IMR-90 (cell line): Measurements from ENCODE around the gene RNU6-7. TPM values are rescaled to one million over a fixed set of nuclear protein-coding genes. Genes with fewer than 3 reads are reported as not detected.

Experiments
- ATAC-seq: fragments of 200-7000 bp; cut with Tn5 transposase; 2 replicates; pipeline ENCODE4 v1.9.1; 2020; ENCODE audit warnings: low read depth, mild to moderate bottlenecking, moderate library complexity
- BruUV-seq: library from RNA; stranded (reverse); fragments of 400-500 nt; replicated peaks from 2 replicates; lab custom pipeline; 2021; lab: Mats Ljungman, UMichigan
- CTCF ChIA-PET: fragments of 300-600 bp; formaldehyde crosslinking; extraction: SDS; loops from one replicate; lab custom pipeline; 2021; ENCODE audit warnings: antibody characterized with exemption; lab: Yijun Ruan, JAX
- POLR2A ChIA-PET: fragments of 300-600 bp; sonication (Branson Sonifier 250); formaldehyde crosslinking; loops from one replicate; lab custom pipeline; 2022; ENCODE audit warnings: antibody characterized with exemption; ENCODE audit not compliant: unreplicated experiment; lab: Charles Lee
- DNase-seq: peaks from one replicate; pipeline ENCODE4 v3.0.0; 2013
- H2AFZ ChIP-seq: replicated peaks from 2 replicates; pipeline ENCODE3; 2013; ENCODE audit warnings: low read length, mild to moderate bottlenecking; ENCODE audit not compliant: poor library complexity
- H2AK5ac ChIP-seq: 2 replicates; pipeline ENCODE4 v1.6.1; 2013; ENCODE audit warnings: low read depth, low read length, inconsistent platforms
- H2AK9ac ChIP-seq: replicated peaks from 2 replicates; pipeline ENCODE3; 2013; ENCODE audit warnings: mild to moderate bottlenecking, low read depth, low read length, moderate library complexity; ENCODE audit not compliant: poor library complexity
- H2BK120ac ChIP-seq: 2 replicates; pipeline ENCODE4 v1.6.1; 2013; ENCODE audit warnings: low read depth, low read length, inconsistent platforms
- H2BK15ac ChIP-seq: 3 replicates; pipeline ENCODE4 v1.6.1; 2013; ENCODE audit warnings: low read depth, low read length, inconsistent platforms
- H2BK20ac ChIP-seq: 2 replicates; pipeline ENCODE4 v1.6.1; 2013; ENCODE audit warnings: low read depth, mild to moderate bottlenecking, inconsistent platforms, low read length, moderate library complexity
- H2BK5ac ChIP-seq: 2 replicates; pipeline ENCODE4 v1.6.1; 2013; ENCODE audit warnings: mild to moderate bottlenecking, low read depth, low read length, inconsistent platforms; ENCODE audit not compliant: poor library complexity, severe bottlenecking
- H3K14ac ChIP-seq: replicated peaks from 2 replicates; pipeline ENCODE4 v1.6.1; 2013; ENCODE audit warnings: low read depth, low read length, inconsistent platforms
- H3K18ac ChIP-seq: 2 replicates; pipeline ENCODE4 v1.6.1; 2013; ENCODE audit warnings: low read depth, low read length, control low read depth
- H3K23ac ChIP-seq: 2 replicates; pipeline ENCODE4 v1.6.1; 2013; ENCODE audit warnings: low read depth, low read length, inconsistent platforms
- H3K27ac ChIP-seq: 2 replicates; pipeline ENCODE4 v1.5.1; 2013; ENCODE audit warnings: mild to moderate bottlenecking, control low read depth, low read length; ENCODE audit not compliant: insufficient read depth
- H3K27me3 ChIP-seq: 2 replicates; pipeline ENCODE4 v1.6.1; 2013; ENCODE audit warnings: low read length; ENCODE audit not compliant: control insufficient read depth, insufficient read depth
- H3K36me3 ChIP-seq: 2 replicates; pipeline ENCODE4 v1.6.1; 2013; ENCODE audit warnings: low read length, mixed read lengths; ENCODE audit not compliant: control insufficient read depth, insufficient read depth
- H3K4ac ChIP-seq: 2 replicates; pipeline ENCODE4 v1.6.1; 2013; ENCODE audit warnings: low read depth, low read length, inconsistent platforms
- H3K4me1 ChIP-seq: 2 replicates; pipeline ENCODE4 v1.6.1; 2013; ENCODE audit warnings: low read length, mixed read lengths; ENCODE audit not compliant: control insufficient read depth, insufficient read depth
- H3K4me2 ChIP-seq: 2 replicates; pipeline ENCODE4 v1.6.1; 2013; ENCODE audit warnings: low read depth, mild to moderate bottlenecking, control low read depth, low read length, moderate library complexity
- H3K4me3 ChIP-seq: 2 replicates; pipeline ENCODE4 v1.5.1; 2013; ENCODE audit warnings: low read depth, mild to moderate bottlenecking, control low read depth, low read length, moderate library complexity; ENCODE audit not compliant: insufficient read depth
- H3K56ac ChIP-seq: 2 replicates; pipeline ENCODE4 v1.6.1; 2013; ENCODE audit warnings: low read length, inconsistent platforms; ENCODE audit not compliant: insufficient read depth; ENCODE audit errors: extremely low read depth
- H3K79me1 ChIP-seq, 2 experiments: 2 replicates each; pipeline ENCODE4 v1.6.1; 2013; ENCODE audit warnings: low read length in 2 of 2, inconsistent platforms in 1 of 2, low read depth in 1 of 2
- H3K9ac ChIP-seq: 2 replicates; pipeline ENCODE4 v1.6.1; 2013; ENCODE audit warnings: low read depth, low read length, control low read depth
- H3K9me1 ChIP-seq: 2 replicates; pipeline ENCODE4 v1.6.1; 2013; ENCODE audit warnings: low read length, inconsistent platforms; ENCODE audit not compliant: insufficient read depth
- H3K9me3 ChIP-seq: 2 replicates; pipeline ENCODE4 v1.6.1; 2013; ENCODE audit warnings: low read length; ENCODE audit not compliant: control insufficient read depth, insufficient read depth
- H4K20me1 ChIP-seq: 2 replicates; pipeline ENCODE4 v1.6.1; 2013; ENCODE audit warnings: low read length, inconsistent platforms; ENCODE audit not compliant: insufficient read depth
- H4K5ac ChIP-seq: 2 replicates; pipeline ENCODE4 v1.6.1; 2013; ENCODE audit warnings: mild to moderate bottlenecking, low read depth, low read length, control low read depth
- H4K8ac ChIP-seq, 2 experiments: 2 replicates each; pipeline ENCODE4 v1.6.1; 2013; ENCODE audit warnings: low read depth in 2 of 2, low read length in 2 of 2, control low read depth in 1 of 2, inconsistent platforms in 1 of 2
- H4K91ac ChIP-seq: 2 replicates; pipeline ENCODE4 v1.6.1; 2013; ENCODE audit warnings: low read depth, low read length, inconsistent platforms; ENCODE audit not compliant: insufficient read depth
- MAZ ChIP-seq: IDR thresholded peaks from 2 replicates; pipeline ENCODE4 v1.6.1; 2012; ENCODE audit warnings: low read depth, mild to moderate bottlenecking, low read length, improper control_type of control experiment, moderate library complexity, borderline replicate concordance
- RAD21 ChIP-seq: IDR thresholded peaks from 2 replicates; pipeline ENCODE4 v1.6.1; 2012; ENCODE audit warnings: low read length, improper control_type of control experiment
- SMC3 ChIP-seq: fragments of 150-350 bp; IDR thresholded peaks from 2 replicates; pipeline ENCODE4 v1.6.1; 2016; ENCODE audit warnings: low read depth, mild to moderate bottlenecking, antibody characterized with exemption, low read length, moderate library complexity
- WGBS, 2 experiments: methylation state at CpG; one replicate each; pipeline versions ENCODE4 v1.1.5 to v1.1.7; 2013; ENCODE audit warnings: missing lambda C conversion rate in 2 of 2; ENCODE audit not compliant: insufficient read length in 1 of 2; ENCODE audit errors: extremely low coverage in 2 of 2; 5-methylcytosine and 5-hydroxymethylcytosine counted together
- dilution Hi-C: fragments of 300-500 bp; cut with HindIII; formaldehyde crosslinking; loops from one replicate; pipeline ENCODE4 v1.14.3; 2018; ENCODE audit warnings: low sequenced_read_pairs; ENCODE audit not compliant: unreplicated experiment
- in situ Hi-C: fragments of 300-500 bp; cut with MboI; formaldehyde crosslinking; loops from 3 replicates; pipeline ENCODE4 v1.14.3; 2019; ENCODE audit warnings: low sequenced_read_pairs, inconsistent platforms, mixed read lengths
- intact Hi-C: fragments of 100-400 bp; cut with micrococcal nuclease; formaldehyde crosslinking; loops from 2 replicates; pipeline ENCODE4 v1.10.0; 2022
- polyA plus RNA-seq, 3 experiments: library from polyadenylated mRNA; depleted of rRNA; stranded (reverse); fragments of >200 nt; gene quantifications; 2 replicates each; pipeline ENCODE4 v1.2.3, GENCODE V29; 2012; ENCODE audit warnings: low replicate concordance in 1 of 3
- total RNA-seq: library from RNA; depleted of rRNA; stranded (reverse); fragments of >200 nt; gene quantifications from 2 replicates; pipeline ENCODE4 v1.2.3, GENCODE V29; 2012

The RNU6-7 gene
- total and polyA plus RNA-seq, 2 of the 4 experiments (the other 2 are of a cell fraction) = not detected

- H3K9me1 ChIP-seq = no peaks in the 10 kb centered on the region
- ChIA-PET POLR2A (no interaction called here), CTCF (no interaction called here)
- no peak overlapping the region for H4K5ac ChIP-seq
- H3K4me1 ChIP-seq = no peaks in the 10 kb centered on the region
- H3K36me3 ChIP-seq = no peaks in the 10 kb centered on the region
- no peak overlapping the region for H3K27ac ChIP-seq
- H3K4me3 ChIP-seq = no peak overlapping the region
- WGBS, 2 experiments = no CpG with 5 or more reads among the region's 2 CpGs
- no peak overlapping the region for H2BK120ac ChIP-seq
- TF ChIP-seq RAD21 = no peak
- TF ChIP-seq SMC3 = no peak
- TF ChIP-seq MAZ = no peak
- in situ Hi-C loops = no loop called here
- H4K8ac ChIP-seq = no peak overlapping the region
- no peak overlapping the region for H3K14ac ChIP-seq
- no peak overlapping the region for H4K91ac ChIP-seq
- H2BK15ac ChIP-seq = no peak overlapping the region
- H3K4ac ChIP-seq = no peak overlapping the region
- no peaks in the 10 kb centered on the region for H3K27me3 ChIP-seq
- BruUV-seq = no TSS peak
- no peak overlapping the region for H2AFZ ChIP-seq
- H3K56ac ChIP-seq = no peak overlapping the region
- H3K9ac ChIP-seq = no peak overlapping the region
- H3K23ac ChIP-seq = no peak overlapping the region
- H4K20me1 ChIP-seq = no peaks in the 10 kb centered on the region
- H3K9me3 ChIP-seq = no peaks in the 10 kb centered on the region
- H3K18ac ChIP-seq = no peak overlapping the region
- no peak for ATAC-seq
- dilution Hi-C loops = no loop called here
- no peak overlapping the region for H2AK9ac ChIP-seq
- no peak overlapping the region for H2BK20ac ChIP-seq
- H2AK5ac ChIP-seq = no peak overlapping the region
- intact Hi-C loops = no loop called here
- no peak for DNase-seq
- H3K4me2 ChIP-seq = no peak overlapping the region
- H3K79me1 ChIP-seq = no peaks in the 10 kb centered on the region
- H2BK5ac ChIP-seq = no peak overlapping the region
These were observed 35.8 kb upstream of the RNU6-7 start for GRCh38 chr14:32166029-32166428.
